DOHH2 (cell line): Measurements from ENCODE around the gene RBMY1D.
"Not testable (repeated sequence)": the region's sequence is repeated elsewhere in the genome, so short reads cannot be mapped to it uniquely, and the experiment has no call there.

Experiments used
- H3F3A ChIP-seq: fragments of 200-600 bp; sonication (generic), shearing (Covaris generic); 2 replicates; pipeline ENCODE4 v1.6.0; 2016; ENCODE audit warnings: antibody characterized with exemption, mild to moderate bottlenecking; ENCODE audit not compliant: control insufficient read depth, insufficient read depth
- H3K27ac ChIP-seq: fragments of 200-600 bp; sonication (generic); 2 replicates; pipeline ENCODE4 v1.5.1; 2014; ENCODE audit warnings: low read depth, mild to moderate bottlenecking, low read length, moderate library complexity
- H3K27me3 ChIP-seq: fragments of 200-600 bp; sonication (generic); 2 replicates; pipeline ENCODE4 v1.6.1; 2014; ENCODE audit warnings: mild to moderate bottlenecking, low read length, mixed read lengths; ENCODE audit not compliant: control insufficient read depth
- H3K36me3 ChIP-seq: fragments of 200-600 bp; sonication (generic); 2 replicates; pipeline ENCODE4 v1.6.1; 2014; ENCODE audit warnings: mild to moderate bottlenecking, low read length, moderate library complexity, mixed read lengths; ENCODE audit not compliant: control insufficient read depth
- H3K4me1 ChIP-seq: fragments of 200-600 bp; sonication (generic); 2 replicates; pipeline ENCODE4 v1.6.1; 2014; ENCODE audit warnings: mild to moderate bottlenecking, low read length, mixed read lengths; ENCODE audit not compliant: control insufficient read depth
- H3K4me2 ChIP-seq: fragments of 200-600 bp; sonication (generic); 2 replicates; pipeline ENCODE4 v1.6.0; 2014; ENCODE audit warnings: mild to moderate bottlenecking, low read length, moderate library complexity
- H3K4me3 ChIP-seq: fragments of 200-600 bp; sonication (generic); 2 replicates; pipeline ENCODE4 v1.5.1; 2014; ENCODE audit warnings: mild to moderate bottlenecking, low read length, mixed read lengths
- H3K79me2 ChIP-seq: fragments of 200-600 bp; sonication (generic); 2 replicates; pipeline ENCODE4 v1.6.1; 2014; ENCODE audit warnings: mild to moderate bottlenecking, low read length, mixed read lengths; ENCODE audit not compliant: control insufficient read depth
- H3K9me2 ChIP-seq: fragments of 200-600 bp; sonication (generic); replicated peaks from 2 replicates; pipeline ENCODE4 v1.6.1; 2014; ENCODE audit warnings: mild to moderate bottlenecking, low read length, mixed read lengths; ENCODE audit not compliant: control insufficient read depth
- H3K9me3 ChIP-seq: fragments of 200-600 bp; sonication (generic); 2 replicates; pipeline ENCODE4 v1.6.1; 2014; ENCODE audit warnings: antibody characterized with exemption, low read length, mixed read lengths; ENCODE audit not compliant: control insufficient read depth, insufficient read depth
- H4K20me1 ChIP-seq: fragments of 200-600 bp; sonication (generic); 2 replicates; pipeline ENCODE4 v1.6.0; 2014; ENCODE audit warnings: low read depth, mild to moderate bottlenecking, antibody characterized with exemption, low read length, moderate library complexity; ENCODE audit not compliant: control insufficient read depth, insufficient read depth
- CTCF ChIP-seq: fragments of 200-600 bp; sonication (generic); IDR thresholded peaks from one replicate; pipeline ENCODE4 v1.5.1; 2014; ENCODE audit warnings: antibody characterized with exemption, mild to moderate bottlenecking, low read depth, low read length; ENCODE audit not compliant: poor library complexity, severe bottlenecking
- EZH2phosphoT487 ChIP-seq: fragments of 200-600 bp; sonication (generic); IDR thresholded peaks from 2 replicates; pipeline ENCODE4 v1.6.1; 2017; ENCODE audit warnings: borderline replicate concordance, mild to moderate bottlenecking, antibody characterized with exemption, low read length, moderate library complexity, mixed read lengths

The RBMY1D gene

GRCh38 chrY:21894426-21894825, at the start of gene RBMY1D:
Gene RBMY1D (minus strand): TSS chrY:21894526. CDS start chrY:21892513, 2,013 bp downstream.
- H3K4me2 ChIP-seq, H3K36me3 ChIP-seq, H3K27ac ChIP-seq, H3K4me3 ChIP-seq, H3K79me2 ChIP-seq, H3K27me3 ChIP-seq, H3K9me2 ChIP-seq, H3F3A ChIP-seq, H3K9me3 ChIP-seq, H4K20me1 ChIP-seq, H3K4me1 ChIP-seq: not testable (repeated sequence)

GRCh38 chrY:21917932-21918331, 23.6 kb upstream of the RBMY1D start, which contains the start of gene RBMY1E:
Gene RBMY1E (minus strand): TSS chrY:21918032. CDS start chrY:21916054, 1,978 bp downstream.
- H3K9me3 ChIP-seq, H3K4me3 ChIP-seq, H3K9me2 ChIP-seq, H3K4me1 ChIP-seq, H3K79me2 ChIP-seq, H3K36me3 ChIP-seq, H4K20me1 ChIP-seq, H3K27ac ChIP-seq, H3K27me3 ChIP-seq, H3F3A ChIP-seq, H3K4me2 ChIP-seq: not testable (repeated sequence)

- H3K4me3 ChIP-seq, H3K27me3 ChIP-seq, H3K27ac ChIP-seq, H3K9me3 ChIP-seq, H4K20me1 ChIP-seq, H3K79me2 ChIP-seq, H3K4me2 ChIP-seq, H3K36me3 ChIP-seq, H3K9me2 ChIP-seq, H3K4me1 ChIP-seq, H3F3A ChIP-seq: not testable (repeated sequence)
These were observed 24.8 kb downstream of the RBMY1D start for GRCh38 chrY:21869407-21870076.

GRCh38 chrY:21845481-21845880, 48.8 kb downstream of the RBMY1D start:
- no peaks in the 10 kb centered on the region for H3K4me1 ChIP-seq
- no peaks in the 10 kb centered on the region for H3K9me2 ChIP-seq
- H3K36me3 ChIP-seq = no peaks in the 10 kb centered on the region
- no peaks in the 10 kb centered on the region for H3K9me3 ChIP-seq
- H3K27me3 ChIP-seq = no peaks in the 10 kb centered on the region
- no peak overlapping the region for H3K4me3 ChIP-seq
- TF ChIP-seq EZH2phosphoT487 = no peak
- H3F3A ChIP-seq = no peaks in the 10 kb centered on the region
- no peaks in the 10 kb centered on the region for H4K20me1 ChIP-seq
- no peaks in the 10 kb centered on the region for H3K79me2 ChIP-seq
- H3K4me2 ChIP-seq = no peak overlapping the region
- H3K27ac ChIP-seq = no peak overlapping the region

GRCh38 chrY:21842090-21842489, 52.2 kb downstream of the RBMY1D start:
- Histone ChIP-seq H3K9me3 (no peaks in the 10 kb centered on the region), H3K4me3 (no peak overlapping the region), H3K27ac (no peak overlapping the region), H3K4me1 (no peaks in the 10 kb centered on the region), H3K9me2 (no peaks in the 10 kb centered on the region), H3K79me2 (no peaks in the 10 kb centered on the region), H3K36me3 (no peaks in the 10 kb centered on the region), H3K27me3 (no peaks in the 10 kb centered on the region), H4K20me1 (no peaks in the 10 kb centered on the region), H3F3A (no peaks in the 10 kb centered on the region), H3K4me2 (no peak overlapping the region)
- TF ChIP-seq EZH2phosphoT487 (no peak), CTCF (no peak)
